Adrenal gland (tissue), 5 donors: ENCODE measurements around the gene METTL1.

Source experiments
- POLR2A ChIP-seq, 2 donors: fragments of 450-650 bp; IDR thresholded peaks; one replicate each; pipeline ENCODE4 v1.6.1; 2017; ENCODE audit warnings: antibody characterized with exemption in 2 of 2, mild to moderate bottlenecking in 2 of 2, moderate library complexity in 1 of 2
- TF ChIP-seq, protein P1 (sequence below), 6 experiments: fragments of 450-650 bp in 4 of 6; fragments of 200-600 bp in 2 of 6; sonication (generic) in 1 of 6; IDR thresholded peaks; 1 replicate in 5 of 6; 2 replicates in 1 of 6; pipeline versions ENCODE4 v1.5.1 to v1.8.0; 2016 to 2021; ENCODE audit warnings: antibody characterized with exemption in 6 of 6, mild to moderate bottlenecking in 2 of 6, moderate library complexity in 1 of 6
- donor health status: DM: no; HTN: no; CAD: no.

DNA sequence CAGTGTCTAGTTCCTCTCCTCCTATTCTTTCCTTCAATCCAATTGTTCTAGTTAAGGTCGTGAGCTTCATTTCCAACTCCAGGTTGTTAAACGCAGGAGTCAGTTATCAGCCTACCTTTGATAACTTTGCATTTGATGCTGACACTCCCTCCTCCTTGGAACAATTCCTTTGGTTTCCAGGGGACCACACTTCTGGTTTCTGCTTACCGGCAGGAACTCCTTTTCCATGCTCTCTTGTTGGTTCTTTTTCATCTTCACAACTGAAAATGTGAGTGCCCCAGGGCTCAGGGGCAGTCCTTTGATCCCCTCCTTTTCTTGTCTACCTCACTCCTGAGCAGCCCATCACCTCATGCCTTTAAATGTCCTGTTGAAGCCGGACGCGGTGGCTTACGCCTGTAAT, 5.5 kb upstream of the METTL1 start:
- TF ChIP-seq POLR2A (IDR thresholded peaks at IDR 0.05), result no peak
- TF ChIP-seq, protein P1, sequence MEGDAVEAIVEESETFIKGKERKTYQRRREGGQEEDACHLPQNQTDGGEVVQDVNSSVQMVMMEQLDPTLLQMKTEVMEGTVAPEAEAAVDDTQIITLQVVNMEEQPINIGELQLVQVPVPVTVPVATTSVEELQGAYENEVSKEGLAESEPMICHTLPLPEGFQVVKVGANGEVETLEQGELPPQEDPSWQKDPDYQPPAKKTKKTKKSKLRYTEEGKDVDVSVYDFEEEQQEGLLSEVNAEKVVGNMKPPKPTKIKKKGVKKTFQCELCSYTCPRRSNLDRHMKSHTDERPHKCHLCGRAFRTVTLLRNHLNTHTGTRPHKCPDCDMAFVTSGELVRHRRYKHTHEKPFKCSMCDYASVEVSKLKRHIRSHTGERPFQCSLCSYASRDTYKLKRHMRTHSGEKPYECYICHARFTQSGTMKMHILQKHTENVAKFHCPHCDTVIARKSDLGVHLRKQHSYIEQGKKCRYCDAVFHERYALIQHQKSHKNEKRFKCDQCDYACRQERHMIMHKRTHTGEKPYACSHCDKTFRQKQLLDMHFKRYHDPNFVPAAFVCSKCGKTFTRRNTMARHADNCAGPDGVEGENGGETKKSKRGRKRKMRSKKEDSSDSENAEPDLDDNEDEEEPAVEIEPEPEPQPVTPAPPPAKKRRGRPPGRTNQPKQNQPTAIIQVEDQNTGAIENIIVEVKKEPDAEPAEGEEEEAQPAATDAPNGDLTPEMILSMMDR (IDR thresholded peaks at IDR 0.05), result no peak
